CD4-positive, alpha-beta T cell (primary cell): Measurements from ENCODE around the gene TRAF5. TPM values are rescaled to one million over a fixed set of nuclear protein-coding genes. Genes with fewer than 3 reads are reported as not detected.

Experiments
- ATAC-seq: fragments of 200-7000 bp; cut with Tn5 transposase; one replicate; pipeline ENCODE4 v1.10.0; 2022; ENCODE audit warnings: mild to moderate bottlenecking; ENCODE audit not compliant: poor library complexity
- CTCF ChIA-PET: fragments of 350-600 bp; sonication (Branson Sonifier 250); formaldehyde crosslinking; loops from one replicate; lab custom pipeline; 2021; ENCODE audit warnings: antibody characterized with exemption, inconsistent platforms; lab: Charles Lee
- POLR2A ChIA-PET: fragments of 350-600 bp; sonication (Branson Sonifier 250); formaldehyde crosslinking; loops from one replicate; lab custom pipeline; 2021; ENCODE audit warnings: antibody characterized with exemption, inconsistent platforms; lab: Charles Lee
- DNase-seq, 14 experiments: peaks; one replicate each; pipeline ENCODE4 v3.0.0-alpha.2; 2013 to 2020; ENCODE audit warnings: mixed read lengths in 2 of 14
- H3K27ac ChIP-seq, 2 donors: one replicate each; pipeline versions ENCODE4 v1.5.1 to v1.7.0; 2013; ENCODE audit warnings: low read length in 2 of 2, low read depth in 1 of 2, mild to moderate bottlenecking in 1 of 2
- H3K27me3 ChIP-seq, 2 experiments: 1 replicate in 1 of 2; 2 replicates in 1 of 2; pipeline versions ENCODE4 v1.6.1 to v1.7.0; 2013; ENCODE audit warnings: low read length in 2 of 2, control low read depth in 1 of 2, mild to moderate bottlenecking in 1 of 2, moderate library complexity in 1 of 2; ENCODE audit not compliant: insufficient read depth in 2 of 2, control insufficient read depth in 1 of 2
- H3K36me3 ChIP-seq: one replicate; pipeline ENCODE4 v1.6.1; 2013; ENCODE audit warnings: low read length, control low read depth; ENCODE audit not compliant: insufficient read depth
- H3K4me1 ChIP-seq: one replicate; pipeline ENCODE4 v1.6.1; 2013; ENCODE audit warnings: low read length, control low read depth; ENCODE audit not compliant: insufficient read depth
- H3K4me3 ChIP-seq: one replicate; pipeline ENCODE4 v1.5.1; 2013; ENCODE audit warnings: mild to moderate bottlenecking, low read length, moderate library complexity
- H3K9me3 ChIP-seq, 2 experiments: 1 replicate in 1 of 2; 2 replicates in 1 of 2; pipeline versions ENCODE4 v1.6.1 to v1.7.0; 2013; ENCODE audit warnings: low read length in 2 of 2, mild to moderate bottlenecking in 2 of 2, control low read depth in 1 of 2, moderate library complexity in 1 of 2; ENCODE audit not compliant: control insufficient read depth in 1 of 2, insufficient read depth in 1 of 2
- H3K27ac Mint-ChIP-seq: one replicate; pipeline ENCODE4 v1.8.0; 2020; ENCODE audit warnings: mixed read lengths
- H3K27me3 Mint-ChIP-seq: one replicate; pipeline ENCODE4 v1.8.0; 2021; ENCODE audit warnings: mixed read lengths
- H3K36me3 Mint-ChIP-seq: one replicate; pipeline ENCODE4 v1.8.0; 2021; ENCODE audit warnings: low read depth, mixed read lengths
- H3K4me1 Mint-ChIP-seq: one replicate; pipeline ENCODE4 v1.8.0; 2021; ENCODE audit warnings: low read depth, mixed read lengths
- H3K4me3 Mint-ChIP-seq: one replicate; pipeline ENCODE4 v1.8.0; 2020; ENCODE audit warnings: mild to moderate bottlenecking, mixed read lengths
- H3K9me3 Mint-ChIP-seq: one replicate; pipeline ENCODE4 v1.8.0; 2020; ENCODE audit warnings: mixed read lengths
- intact Hi-C, 2 experiments: fragments of 100-400 bp; cut with DNase I in 1 of 2; cut with micrococcal nuclease in 1 of 2; formaldehyde crosslinking; loops; one replicate each; pipeline versions ENCODE4 v1.15.1 to v1.9.0; 2023 to 2025; cut with DNase I, micrococcal nuclease
- total RNA-seq, 174 experiments: library from RNA in 2 of 174; stranded (reverse) in 2 of 174; gene quantifications; one replicate each; pipeline ENCODE4 v1.2.3 and lab custom pipeline; 2021 to 2026
- TF ChIP-seq, protein P1 (sequence below): fragments of 200-600 bp; IDR thresholded peaks from one replicate; pipeline ENCODE4 v1.8.0; 2022; ENCODE audit warnings: antibody characterized with exemption, mild to moderate bottlenecking

TRAF5 gene
- total RNA-seq, 2 experiments from 2014 or later: 21.9 to 23.2 TPM

DNA sequence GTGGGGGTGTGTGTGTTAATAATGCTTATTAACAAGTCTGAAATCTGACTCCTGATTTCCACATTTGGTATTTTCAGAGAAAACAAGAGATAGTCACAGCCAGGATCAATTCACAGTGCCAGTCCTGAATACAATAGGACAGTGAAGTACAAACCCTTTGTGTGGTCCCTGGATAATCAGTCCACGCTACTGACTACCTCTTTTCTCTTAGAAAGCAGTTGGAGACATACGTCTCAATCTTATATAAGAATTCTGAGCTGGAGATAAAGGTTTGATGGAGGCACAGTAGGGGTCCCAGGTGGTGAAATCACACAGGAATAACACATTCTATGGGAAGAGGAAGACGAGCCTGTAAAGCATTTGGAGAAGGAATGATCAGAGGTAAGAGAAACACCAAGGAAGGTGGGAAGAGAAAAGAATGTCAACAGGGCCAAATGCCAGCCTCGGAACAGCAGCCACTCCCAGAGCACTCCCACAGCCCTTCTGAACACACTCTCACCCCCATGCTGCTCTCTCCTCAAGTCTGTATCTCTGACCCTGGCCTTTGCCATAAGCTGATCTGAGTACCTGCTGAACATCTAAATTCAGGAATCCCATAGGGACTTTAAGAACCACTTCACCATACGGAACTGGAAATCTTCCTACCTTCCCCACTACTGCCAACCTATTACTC, 48.6 kb downstream of the TRAF5 start:
- DNase-seq (no peak), ATAC-seq (no peak)
- no peaks in the 10 kb centered on the region for H3K4me1 ChIP-seq
- Mint-ChIP-seq H3K27me3 (no peaks in the 10 kb centered on the region), H3K4me1 (peaks cover 12% of the 10 kb centered on the region), H3K36me3 (peaks cover 64% of the 10 kb centered on the region), H3K9me3 (no peaks in the 10 kb centered on the region), H3K27ac (peak overlapping the region; percentile 48), H3K4me3 (no peak overlapping the region)
- peaks cover 54% of the 10 kb centered on the region for H3K36me3 ChIP-seq
- H3K27ac ChIP-seq: no peak overlapping the region
- H3K9me3 ChIP-seq: no peaks in the 10 kb centered on the region
- intact Hi-C loops: loop anchor here in 1 of 2 experiments (5.0 to 10.0 kb wide), 2 partner anchors 50 to 207 kb away; partner anchors contain the start of gene TRAF5
- POLR2A ChIA-PET: no interaction called here
- no peak overlapping the region for H3K4me3 ChIP-seq
- CTCF ChIA-PET: no interaction called here
- no peaks in the 10 kb centered on the region for H3K27me3 ChIP-seq
- TF ChIP-seq, protein P1, sequence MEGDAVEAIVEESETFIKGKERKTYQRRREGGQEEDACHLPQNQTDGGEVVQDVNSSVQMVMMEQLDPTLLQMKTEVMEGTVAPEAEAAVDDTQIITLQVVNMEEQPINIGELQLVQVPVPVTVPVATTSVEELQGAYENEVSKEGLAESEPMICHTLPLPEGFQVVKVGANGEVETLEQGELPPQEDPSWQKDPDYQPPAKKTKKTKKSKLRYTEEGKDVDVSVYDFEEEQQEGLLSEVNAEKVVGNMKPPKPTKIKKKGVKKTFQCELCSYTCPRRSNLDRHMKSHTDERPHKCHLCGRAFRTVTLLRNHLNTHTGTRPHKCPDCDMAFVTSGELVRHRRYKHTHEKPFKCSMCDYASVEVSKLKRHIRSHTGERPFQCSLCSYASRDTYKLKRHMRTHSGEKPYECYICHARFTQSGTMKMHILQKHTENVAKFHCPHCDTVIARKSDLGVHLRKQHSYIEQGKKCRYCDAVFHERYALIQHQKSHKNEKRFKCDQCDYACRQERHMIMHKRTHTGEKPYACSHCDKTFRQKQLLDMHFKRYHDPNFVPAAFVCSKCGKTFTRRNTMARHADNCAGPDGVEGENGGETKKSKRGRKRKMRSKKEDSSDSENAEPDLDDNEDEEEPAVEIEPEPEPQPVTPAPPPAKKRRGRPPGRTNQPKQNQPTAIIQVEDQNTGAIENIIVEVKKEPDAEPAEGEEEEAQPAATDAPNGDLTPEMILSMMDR: no peak

DNA sequence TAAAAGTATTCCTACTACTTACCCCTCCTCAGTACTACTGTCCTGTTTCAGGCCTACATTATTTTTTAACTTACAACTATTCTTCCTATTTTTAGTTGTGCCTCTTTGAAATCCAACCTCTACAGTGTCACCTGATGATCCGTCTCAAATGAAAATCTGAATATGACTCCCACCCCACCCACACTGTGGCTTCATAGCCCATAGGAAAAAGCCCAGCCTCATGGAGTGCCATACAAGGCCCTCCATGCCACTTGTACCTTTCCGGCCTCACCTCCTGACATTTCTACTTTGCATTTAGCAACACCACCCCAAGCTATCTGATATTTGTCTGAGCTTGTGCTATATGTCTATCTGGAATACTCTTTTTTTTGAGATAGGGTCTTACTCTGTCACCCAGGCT, 49.3 kb downstream of the TRAF5 start:
- no peaks in the 10 kb centered on the region for H3K9me3 Mint-ChIP-seq
- Histone ChIP-seq H3K4me1 (no peaks in the 10 kb centered on the region), H3K27ac (no peak overlapping the region), H3K36me3 (peaks cover 54% of the 10 kb centered on the region), H3K4me3 (no peak overlapping the region), H3K27me3 (no peaks in the 10 kb centered on the region), H3K9me3 (no peaks in the 10 kb centered on the region)
- H3K27me3 Mint-ChIP-seq: no peaks in the 10 kb centered on the region
- DNase-seq (no peak), ATAC-seq (no peak)
- peak overlapping the region; percentile 48 for H3K27ac Mint-ChIP-seq
- TF ChIP-seq, protein P1: no peak
- H3K4me3 Mint-ChIP-seq: no peak overlapping the region
- intact Hi-C loops: loop anchor here in 1 of 2 experiments (5.0 to 10.0 kb wide), 2 partner anchors 51 to 206 kb away; partner anchors contain the start of gene TRAF5
- peaks cover 58% of the 10 kb centered on the region for H3K36me3 Mint-ChIP-seq
- ChIA-PET CTCF (no interaction called here), POLR2A (no interaction called here)
- H3K4me1 Mint-ChIP-seq: peaks cover 16% of the 10 kb centered on the region

DNA sequence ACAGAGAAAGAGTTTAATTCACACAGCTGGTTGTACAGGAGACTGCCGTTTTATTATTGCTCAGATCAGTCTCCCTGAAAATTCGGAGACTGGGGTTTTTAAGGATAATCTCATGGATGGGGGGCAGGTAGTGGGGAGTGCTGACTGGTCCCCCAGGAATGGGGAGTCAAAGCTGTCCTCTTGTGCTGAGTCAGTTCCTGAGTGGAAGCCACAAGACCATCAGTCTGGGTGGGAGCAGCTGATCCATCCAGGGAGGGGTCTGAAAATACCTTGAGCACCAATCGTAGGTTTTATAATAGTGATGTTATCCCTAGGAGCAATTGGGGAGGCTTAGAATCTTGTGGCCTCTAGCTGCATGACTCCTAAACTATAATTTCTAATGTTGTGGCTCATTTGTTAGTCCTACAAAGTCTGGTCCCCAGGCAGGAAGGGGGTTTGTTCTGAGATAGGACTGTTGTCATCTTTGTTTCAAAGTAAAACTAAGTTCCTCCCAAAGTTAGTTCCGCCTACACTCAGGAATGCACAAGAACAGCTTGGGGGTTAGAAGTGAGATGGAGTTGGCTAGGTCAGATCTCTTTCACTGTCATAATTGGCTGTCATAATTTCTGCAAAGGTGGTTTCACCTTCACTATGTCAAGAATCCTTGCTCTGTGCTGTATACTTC, 50.3 kb downstream of the TRAF5 start:
- H3K4me1 ChIP-seq: no peaks in the 10 kb centered on the region
- H3K36me3 ChIP-seq: peaks cover 45% of the 10 kb centered on the region
- Mint-ChIP-seq H3K27me3 (no peaks in the 10 kb centered on the region), H3K4me1 (peaks cover 22% of the 10 kb centered on the region), H3K4me3 (no peak overlapping the region), H3K36me3 (peaks cover 48% of the 10 kb centered on the region), H3K9me3 (no peaks in the 10 kb centered on the region), H3K27ac (peak overlapping the region; percentile 47)
- H3K27me3 ChIP-seq: no peaks in the 10 kb centered on the region
- ATAC-seq (no peak), DNase-seq (no peak)
- H3K9me3 ChIP-seq: no peaks in the 10 kb centered on the region
- no peak overlapping the region for H3K4me3 ChIP-seq
- ChIA-PET CTCF (no interaction called here), POLR2A (interaction anchor here (0.6 kb wide), 1 partner anchor 8 kb away, joined by 3 read pairs; no protein-coding TSS in a partner anchor)
- no peak overlapping the region for H3K27ac ChIP-seq
- TF ChIP-seq, protein P1: no peak
- intact Hi-C loops: loop anchor here in 1 of 2 experiments (5.0 to 10.0 kb wide), 2 partner anchors 52 to 205 kb away; partner anchors contain the start of gene TRAF5
